Mesothelial cell of epicardium (in vitro differentiated cells): ENCODE data around the gene TMEM123. TPM values are rescaled to one million over a fixed set of nuclear protein-coding genes. Genes with fewer than 3 reads are reported as not detected.

Experiments
- DNase-seq, 2 experiments: peaks; one replicate each; pipeline ENCODE4 v3.0.0; 2021; ENCODE audit warnings: low spot score in 2 of 2; ENCODE audit not compliant: unreplicated experiment in 2 of 2
- H3K27ac Mint-ChIP-seq: 2 replicates; pipeline ENCODE4 v1.8.0; 2021; ENCODE audit warnings: mixed read lengths
- H3K27me3 Mint-ChIP-seq: 2 replicates; pipeline ENCODE4 v1.8.0; 2021; ENCODE audit warnings: low read depth, mixed read lengths
- H3K36me3 Mint-ChIP-seq: 2 replicates; pipeline ENCODE4 v1.8.0; 2021; ENCODE audit warnings: mixed read lengths
- H3K4me1 Mint-ChIP-seq: 2 replicates; pipeline ENCODE4 v1.8.0; 2021; ENCODE audit warnings: mixed read lengths
- H3K4me3 Mint-ChIP-seq: 2 replicates; pipeline ENCODE4 v1.8.0; 2021; ENCODE audit warnings: mild to moderate bottlenecking, moderate library complexity, mixed read lengths
- H3K9me3 Mint-ChIP-seq: 2 replicates; pipeline ENCODE4 v1.8.0; 2021; ENCODE audit warnings: mixed read lengths
- total RNA-seq: library from RNA; stranded (reverse); gene quantifications from 3 replicates; pipeline ENCODE4 v1.2.1, GENCODE V29; 2021
- TF ChIP-seq, protein P1 (sequence below): fragments of 200-600 bp; sonication (generic); IDR thresholded peaks from one replicate; pipeline ENCODE4 v1.5.0; 2021; ENCODE audit warnings: antibody characterized with exemption; ENCODE audit not compliant: unreplicated experiment

Gene TMEM123
- total RNA-seq, 1 donor from 2014 or later = 131 TPM

DNA sequence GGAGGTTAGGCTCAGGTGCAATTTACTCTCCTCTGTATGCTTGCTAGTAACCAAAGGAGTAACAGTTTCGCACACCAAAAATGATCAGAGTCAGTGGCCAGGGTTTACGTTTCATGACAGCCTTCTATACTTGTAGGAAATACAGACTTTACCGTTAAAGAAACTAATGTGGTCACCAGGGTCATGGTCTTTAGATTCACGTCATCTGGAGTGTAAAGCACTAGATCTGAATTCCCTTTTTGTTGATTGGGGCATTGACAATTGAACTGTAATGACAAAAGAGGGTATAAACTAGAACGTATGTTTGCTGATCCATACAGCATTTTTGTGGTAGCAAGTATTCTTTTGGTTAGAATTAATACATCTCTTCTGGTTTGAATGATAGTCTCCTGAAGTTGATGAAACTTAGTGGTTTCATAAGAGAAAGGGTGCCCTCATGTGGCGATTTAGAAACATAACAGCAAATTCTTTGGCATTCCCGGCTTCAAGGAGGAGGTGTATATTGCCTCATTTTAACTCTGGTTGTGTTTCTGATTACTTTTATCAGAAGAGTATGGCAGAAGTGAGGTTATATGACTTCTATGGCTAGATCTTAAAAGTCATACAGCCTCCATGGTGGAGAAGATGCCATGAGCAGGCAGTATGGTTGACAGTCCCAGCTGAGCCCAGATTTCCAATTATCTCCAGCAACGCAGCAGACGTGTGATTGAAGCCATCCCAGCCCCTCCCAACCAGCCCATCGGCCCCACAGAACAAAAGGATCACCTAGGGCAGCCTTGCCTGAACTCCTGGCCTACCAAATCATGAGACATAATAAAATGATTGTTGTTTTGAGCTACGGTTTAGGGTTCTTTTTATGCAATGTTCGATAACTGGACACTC is 42.8 kb upstream of the TMEM123 start:
- TF ChIP-seq, protein P1, sequence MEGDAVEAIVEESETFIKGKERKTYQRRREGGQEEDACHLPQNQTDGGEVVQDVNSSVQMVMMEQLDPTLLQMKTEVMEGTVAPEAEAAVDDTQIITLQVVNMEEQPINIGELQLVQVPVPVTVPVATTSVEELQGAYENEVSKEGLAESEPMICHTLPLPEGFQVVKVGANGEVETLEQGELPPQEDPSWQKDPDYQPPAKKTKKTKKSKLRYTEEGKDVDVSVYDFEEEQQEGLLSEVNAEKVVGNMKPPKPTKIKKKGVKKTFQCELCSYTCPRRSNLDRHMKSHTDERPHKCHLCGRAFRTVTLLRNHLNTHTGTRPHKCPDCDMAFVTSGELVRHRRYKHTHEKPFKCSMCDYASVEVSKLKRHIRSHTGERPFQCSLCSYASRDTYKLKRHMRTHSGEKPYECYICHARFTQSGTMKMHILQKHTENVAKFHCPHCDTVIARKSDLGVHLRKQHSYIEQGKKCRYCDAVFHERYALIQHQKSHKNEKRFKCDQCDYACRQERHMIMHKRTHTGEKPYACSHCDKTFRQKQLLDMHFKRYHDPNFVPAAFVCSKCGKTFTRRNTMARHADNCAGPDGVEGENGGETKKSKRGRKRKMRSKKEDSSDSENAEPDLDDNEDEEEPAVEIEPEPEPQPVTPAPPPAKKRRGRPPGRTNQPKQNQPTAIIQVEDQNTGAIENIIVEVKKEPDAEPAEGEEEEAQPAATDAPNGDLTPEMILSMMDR = peak; percentile 68
- H3K4me3 Mint-ChIP-seq = no peak overlapping the region
- H3K9me3 Mint-ChIP-seq = no peaks in the 10 kb centered on the region
- DNase-seq = no peak
- peaks cover 3% of the 10 kb centered on the region for H3K27me3 Mint-ChIP-seq
- peaks cover 10% of the 10 kb centered on the region for H3K4me1 Mint-ChIP-seq
- no peak overlapping the region for H3K27ac Mint-ChIP-seq
- no peaks in the 10 kb centered on the region for H3K36me3 Mint-ChIP-seq

DNA sequence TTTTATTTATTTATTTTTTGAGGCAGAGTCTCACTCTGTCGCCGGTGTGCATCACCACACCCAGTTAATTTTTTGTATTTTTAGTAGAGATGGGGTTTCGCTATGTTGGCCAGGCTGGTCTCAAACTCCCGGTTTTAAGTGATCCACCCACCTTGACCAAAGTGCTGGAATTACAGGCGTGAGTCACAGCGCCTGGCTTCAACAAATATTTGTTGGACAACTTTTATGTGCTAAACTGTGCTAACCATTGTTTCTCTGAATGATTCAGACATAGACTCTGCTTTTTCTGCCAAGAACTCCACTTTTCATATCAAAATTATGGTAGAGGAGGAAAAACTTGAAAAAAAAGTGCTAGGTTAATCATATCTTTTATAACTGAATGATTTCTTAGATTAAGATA is 41.7 kb upstream of the TMEM123 start:
- Mint-ChIP-seq H3K4me3 (no peak overlapping the region), H3K36me3 (no peaks in the 10 kb centered on the region), H3K4me1 (peaks cover 11% of the 10 kb centered on the region), H3K9me3 (no peaks in the 10 kb centered on the region), H3K27ac (no peak overlapping the region), H3K27me3 (peaks cover 3% of the 10 kb centered on the region)
- TF ChIP-seq, protein P1 = no peak
- DNase-seq = no peak

DNA sequence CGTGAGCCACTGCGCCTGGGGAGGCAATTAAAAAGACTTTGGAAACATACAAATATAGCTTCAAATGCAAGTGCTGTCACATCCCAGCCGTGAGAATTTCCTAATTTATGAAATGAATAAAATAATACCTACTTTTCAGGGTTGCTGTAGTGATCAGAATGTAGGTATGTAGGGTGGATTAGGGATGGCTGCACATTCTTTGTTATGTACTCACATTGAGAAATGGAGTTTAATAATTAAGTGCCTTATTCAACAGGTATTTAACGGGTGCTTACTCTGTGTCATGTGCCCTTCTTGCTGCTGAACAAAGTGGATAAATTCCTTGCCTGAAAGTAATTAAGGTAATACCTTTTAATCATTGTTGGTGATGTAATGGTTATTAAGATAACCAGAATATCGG is 41.0 kb upstream of the TMEM123 start:
- H3K4me3 Mint-ChIP-seq = no peak overlapping the region
- DNase-seq = no peak
- no peaks in the 10 kb centered on the region for H3K36me3 Mint-ChIP-seq
- TF ChIP-seq, protein P1 = no peak
- H3K4me1 Mint-ChIP-seq = peaks cover 12% of the 10 kb centered on the region
- peaks cover 3% of the 10 kb centered on the region for H3K27me3 Mint-ChIP-seq
- H3K9me3 Mint-ChIP-seq = no peaks in the 10 kb centered on the region
- no peak overlapping the region for H3K27ac Mint-ChIP-seq

DNA sequence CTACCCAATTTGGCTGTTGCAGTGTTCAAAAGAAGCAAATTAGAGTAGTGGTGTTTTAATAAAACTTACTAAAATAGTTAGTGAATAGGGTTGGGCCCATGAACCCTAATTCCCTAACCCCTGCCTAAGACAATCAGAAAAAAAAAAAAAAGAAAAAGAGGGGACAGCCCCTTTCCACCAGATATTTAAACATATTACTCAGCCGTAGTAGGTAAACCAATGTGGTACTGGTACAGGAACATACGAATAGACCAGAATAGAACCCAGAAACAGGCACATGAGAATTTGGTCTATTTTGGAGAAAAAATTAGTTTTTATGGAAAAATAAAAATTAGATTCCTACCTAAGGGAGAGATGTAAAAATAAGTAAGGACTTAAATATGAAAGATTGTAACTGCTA is 39.4 kb upstream of the TMEM123 start:
- Mint-ChIP-seq H3K27me3 (peaks cover 3% of the 10 kb centered on the region), H3K4me1 (peaks cover 12% of the 10 kb centered on the region), H3K36me3 (no peaks in the 10 kb centered on the region), H3K4me3 (no peak overlapping the region), H3K27ac (no peak overlapping the region), H3K9me3 (no peaks in the 10 kb centered on the region)
- no peak for DNase-seq
- TF ChIP-seq, protein P1 = no peak

DNA sequence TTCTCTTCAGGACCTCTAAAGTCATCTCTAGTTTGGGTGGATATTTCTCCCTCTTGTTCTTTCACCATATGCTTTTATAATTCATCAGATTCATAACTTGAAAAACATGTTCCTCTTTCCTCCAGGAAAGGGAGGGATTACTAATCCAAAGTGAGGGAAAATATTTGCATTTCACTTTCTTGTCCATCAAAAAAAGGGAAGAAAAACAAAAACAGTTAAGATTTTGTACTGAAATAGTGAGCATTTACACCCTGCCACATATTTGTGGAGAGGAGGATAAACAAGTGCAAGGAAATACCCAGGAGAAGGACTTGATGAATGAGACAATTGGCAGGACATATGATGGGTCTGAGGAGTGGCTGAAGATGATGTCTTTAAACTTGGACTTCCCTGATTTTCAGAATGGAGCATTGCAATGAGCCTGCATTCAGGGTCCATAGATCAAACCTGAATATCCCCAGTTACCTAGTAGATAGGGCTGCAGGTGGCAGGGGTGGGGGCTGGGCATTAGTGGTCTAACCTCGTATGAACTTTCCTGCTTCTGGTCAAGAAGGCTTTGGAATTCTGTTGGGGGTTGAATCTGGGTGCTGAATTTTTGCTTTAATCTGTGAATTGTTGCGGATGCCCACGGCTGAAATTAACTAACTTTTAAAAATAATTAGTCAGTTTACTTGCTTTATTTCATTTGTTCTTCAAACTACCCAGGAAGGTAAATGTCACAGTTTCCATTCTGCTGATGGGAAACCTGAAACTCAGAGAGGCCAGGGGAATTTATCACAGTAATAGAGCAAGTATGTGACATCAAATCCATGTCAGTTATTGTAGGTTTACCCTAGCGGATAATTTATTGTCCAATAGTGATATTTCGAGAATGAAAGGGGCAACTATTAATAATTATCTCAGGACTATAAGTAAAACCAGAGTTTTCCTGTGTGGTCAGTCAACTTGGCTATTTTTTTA is 36.9 kb upstream of the TMEM123 start:
- H3K27ac Mint-ChIP-seq = no peak overlapping the region
- H3K4me3 Mint-ChIP-seq = no peak overlapping the region
- no peaks in the 10 kb centered on the region for H3K27me3 Mint-ChIP-seq
- H3K4me1 Mint-ChIP-seq = peaks cover 4% of the 10 kb centered on the region
- DNase-seq = no peak
- TF ChIP-seq, protein P1 = no peak
- no peaks in the 10 kb centered on the region for H3K36me3 Mint-ChIP-seq
- no peaks in the 10 kb centered on the region for H3K9me3 Mint-ChIP-seq
